Measurements from ENCODE around the gene NOL7. TPM values are rescaled to one million over a fixed set of nuclear protein-coding genes. Genes with fewer than 3 reads are reported as not detected.

NOL7 gene
- total and polyA plus RNA-seq, 9 of the 15 experiments (the other 6 are each of a cell fraction or from before 2014, with no cell fraction given): 19.4 to 235 (median 157) TPM

DNA sequence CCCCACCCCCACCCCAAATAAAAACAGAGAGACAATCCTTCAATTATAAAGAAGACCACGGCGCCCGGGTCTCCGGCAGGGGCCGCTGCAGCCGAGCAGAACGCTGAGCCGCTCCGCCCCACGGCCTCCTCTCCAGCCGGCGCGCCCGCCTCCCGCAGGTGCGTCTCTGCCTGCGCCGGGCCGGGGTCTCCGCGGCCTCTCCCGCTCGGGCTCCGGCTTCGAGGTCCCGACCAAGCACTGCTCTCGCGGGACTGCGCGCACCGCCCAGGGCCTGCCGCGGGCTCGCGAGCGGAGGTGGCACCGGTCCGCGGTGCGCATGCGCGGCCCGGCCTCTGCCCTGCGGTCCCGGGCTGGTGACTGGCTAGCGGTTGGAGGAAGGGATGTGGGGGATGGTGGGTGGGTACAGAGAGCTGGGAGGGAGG lies 41.0 kb upstream of the NOL7 start (continued):
- TF ChIP-seq, protein P1, sequence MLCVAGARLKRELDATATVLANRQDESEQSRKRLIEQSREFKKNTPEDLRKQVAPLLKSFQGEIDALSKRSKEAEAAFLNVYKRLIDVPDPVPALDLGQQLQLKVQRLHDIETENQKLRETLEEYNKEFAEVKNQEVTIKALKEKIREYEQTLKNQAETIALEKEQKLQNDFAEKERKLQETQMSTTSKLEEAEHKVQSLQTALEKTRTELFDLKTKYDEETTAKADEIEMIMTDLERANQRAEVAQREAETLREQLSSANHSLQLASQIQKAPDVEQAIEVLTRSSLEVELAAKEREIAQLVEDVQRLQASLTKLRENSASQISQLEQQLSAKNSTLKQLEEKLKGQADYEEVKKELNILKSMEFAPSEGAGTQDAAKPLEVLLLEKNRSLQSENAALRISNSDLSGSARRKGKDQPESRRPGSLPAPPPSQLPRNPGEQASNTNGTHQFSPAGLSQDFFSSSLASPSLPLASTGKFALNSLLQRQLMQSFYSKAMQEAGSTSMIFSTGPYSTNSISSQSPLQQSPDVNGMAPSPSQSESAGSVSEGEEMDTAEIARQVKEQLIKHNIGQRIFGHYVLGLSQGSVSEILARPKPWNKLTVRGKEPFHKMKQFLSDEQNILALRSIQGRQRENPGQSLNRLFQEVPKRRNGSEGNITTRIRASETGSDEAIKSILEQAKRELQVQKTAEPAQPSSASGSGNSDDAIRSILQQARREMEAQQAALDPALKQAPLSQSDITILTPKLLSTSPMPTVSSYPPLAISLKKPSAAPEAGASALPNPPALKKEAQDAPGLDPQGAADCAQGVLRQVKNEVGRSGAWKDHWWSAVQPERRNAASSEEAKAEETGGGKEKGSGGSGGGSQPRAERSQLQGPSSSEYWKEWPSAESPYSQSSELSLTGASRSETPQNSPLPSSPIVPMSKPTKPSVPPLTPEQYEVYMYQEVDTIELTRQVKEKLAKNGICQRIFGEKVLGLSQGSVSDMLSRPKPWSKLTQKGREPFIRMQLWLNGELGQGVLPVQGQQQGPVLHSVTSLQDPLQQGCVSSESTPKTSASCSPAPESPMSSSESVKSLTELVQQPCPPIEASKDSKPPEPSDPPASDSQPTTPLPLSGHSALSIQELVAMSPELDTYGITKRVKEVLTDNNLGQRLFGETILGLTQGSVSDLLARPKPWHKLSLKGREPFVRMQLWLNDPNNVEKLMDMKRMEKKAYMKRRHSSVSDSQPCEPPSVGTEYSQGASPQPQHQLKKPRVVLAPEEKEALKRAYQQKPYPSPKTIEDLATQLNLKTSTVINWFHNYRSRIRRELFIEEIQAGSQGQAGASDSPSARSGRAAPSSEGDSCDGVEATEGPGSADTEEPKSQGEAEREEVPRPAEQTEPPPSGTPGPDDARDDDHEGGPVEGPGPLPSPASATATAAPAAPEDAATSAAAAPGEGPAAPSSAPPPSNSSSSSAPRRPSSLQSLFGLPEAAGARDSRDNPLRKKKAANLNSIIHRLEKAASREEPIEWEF (CRISPR knock-in tag; IDR thresholded peaks at IDR 0.05): no peak
- TF ChIP-seq ZBTB7A (IDR thresholded peaks at IDR 0.05; ENCODE audit: borderline replicate concordance, control insufficient read depth, low read depth, low read length) (peak; percentile 90), ARID2 (IDR thresholded peaks at IDR 0.05) (no peak), ZNF384 (IDR thresholded peaks at IDR 0.05; ENCODE audit: low read depth, low read length) (no peak), POLR2H (tag; IDR thresholded peaks at IDR 0.05; ENCODE audit: low read depth) (no peak), HDAC6 (IDR thresholded peaks at IDR 0.05; ENCODE audit: low read depth, low read length) (no peak), CTBP1 (IDR thresholded peaks at IDR 0.05; ENCODE audit: borderline replicate concordance) (peak; percentile 89), ARNT (IDR thresholded peaks at IDR 0.05) (no peak), MBD2 (IDR thresholded peaks at IDR 0.05; ENCODE audit: borderline replicate concordance, low read depth) (no peak), PTBP1 (IDR thresholded peaks at IDR 0.05; ENCODE audit: low read depth, low read length) (no peak), FOXJ3 (CRISPR knock-in tag; IDR thresholded peaks at IDR 0.05) (no peak), CREM (IDR thresholded peaks at IDR 0.05; ENCODE audit: low read depth) (peak; percentile 69), GATA2 (CRISPR knock-in tag; IDR thresholded peaks at IDR 0.05) (no peak), RHOXF2B (CRISPR knock-in tag; conservative IDR thresholded peaks at IDR 0.05) (no peak), ESRRB (CRISPR knock-in tag; IDR thresholded peaks at IDR 0.05; ENCODE audit: borderline replicate concordance) (no peak), RFX5 (IDR thresholded peaks at IDR 0.05; ENCODE audit: low read depth, low read length) (no peak), TSC22D4 (tag; IDR thresholded peaks at IDR 0.05) (no peak), FIP1L1 (IDR thresholded peaks at IDR 0.05; ENCODE audit: low read depth, low read length, poor library complexity, severe bottlenecking) (peak; percentile 22), XRCC3 (IDR thresholded peaks at IDR 0.05) (no peak)
- TF ChIP-seq, protein P2, sequence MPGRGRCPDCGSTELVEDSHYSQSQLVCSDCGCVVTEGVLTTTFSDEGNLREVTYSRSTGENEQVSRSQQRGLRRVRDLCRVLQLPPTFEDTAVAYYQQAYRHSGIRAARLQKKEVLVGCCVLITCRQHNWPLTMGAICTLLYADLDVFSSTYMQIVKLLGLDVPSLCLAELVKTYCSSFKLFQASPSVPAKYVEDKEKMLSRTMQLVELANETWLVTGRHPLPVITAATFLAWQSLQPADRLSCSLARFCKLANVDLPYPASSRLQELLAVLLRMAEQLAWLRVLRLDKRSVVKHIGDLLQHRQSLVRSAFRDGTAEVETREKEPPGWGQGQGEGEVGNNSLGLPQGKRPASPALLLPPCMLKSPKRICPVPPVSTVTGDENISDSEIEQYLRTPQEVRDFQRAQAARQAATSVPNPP (IDR thresholded peaks at IDR 0.05; ENCODE audit: borderline replicate concordance, insufficient read depth, insufficient read length): no peak
- TF ChIP-seq, protein P3, sequence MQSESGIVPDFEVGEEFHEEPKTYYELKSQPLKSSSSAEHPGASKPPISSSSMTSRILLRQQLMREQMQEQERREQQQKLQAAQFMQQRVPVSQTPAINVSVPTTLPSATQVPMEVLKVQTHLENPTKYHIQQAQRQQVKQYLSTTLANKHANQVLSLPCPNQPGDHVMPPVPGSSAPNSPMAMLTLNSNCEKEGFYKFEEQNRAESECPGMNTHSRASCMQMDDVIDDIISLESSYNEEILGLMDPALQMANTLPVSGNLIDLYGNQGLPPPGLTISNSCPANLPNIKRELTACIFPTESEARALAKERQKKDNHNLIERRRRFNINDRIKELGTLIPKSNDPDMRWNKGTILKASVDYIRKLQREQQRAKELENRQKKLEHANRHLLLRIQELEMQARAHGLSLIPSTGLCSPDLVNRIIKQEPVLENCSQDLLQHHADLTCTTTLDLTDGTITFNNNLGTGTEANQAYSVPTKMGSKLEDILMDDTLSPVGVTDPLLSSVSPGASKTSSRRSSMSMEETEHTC (IDR thresholded peaks at IDR 0.05): no peak
- TF ChIP-seq, protein P4, sequence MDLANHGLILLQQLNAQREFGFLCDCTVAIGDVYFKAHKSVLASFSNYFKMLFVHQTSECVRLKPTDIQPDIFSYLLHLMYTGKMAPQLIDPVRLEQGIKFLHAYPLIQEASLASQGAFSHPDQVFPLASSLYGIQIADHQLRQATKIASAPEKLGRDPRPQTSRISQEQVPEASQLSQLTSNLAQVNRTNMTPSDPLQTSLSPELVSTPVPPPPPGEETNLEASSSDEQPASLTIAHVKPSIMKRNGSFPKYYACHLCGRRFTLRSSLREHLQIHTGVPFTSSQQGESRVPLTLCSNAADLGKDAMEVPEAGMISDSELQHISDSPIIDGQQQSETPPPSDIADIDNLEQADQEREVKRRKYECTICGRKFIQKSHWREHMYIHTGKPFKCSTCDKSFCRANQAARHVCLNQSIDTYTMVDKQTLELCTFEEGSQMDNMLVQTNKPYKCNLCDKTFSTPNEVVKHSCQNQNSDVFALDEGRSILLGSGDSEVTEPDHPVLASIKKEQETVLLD (IDR thresholded peaks at IDR 0.05): peak; percentile 92
